Measurements from ENCODE around the gene L1CAM.

L1CAM gene

DNA sequence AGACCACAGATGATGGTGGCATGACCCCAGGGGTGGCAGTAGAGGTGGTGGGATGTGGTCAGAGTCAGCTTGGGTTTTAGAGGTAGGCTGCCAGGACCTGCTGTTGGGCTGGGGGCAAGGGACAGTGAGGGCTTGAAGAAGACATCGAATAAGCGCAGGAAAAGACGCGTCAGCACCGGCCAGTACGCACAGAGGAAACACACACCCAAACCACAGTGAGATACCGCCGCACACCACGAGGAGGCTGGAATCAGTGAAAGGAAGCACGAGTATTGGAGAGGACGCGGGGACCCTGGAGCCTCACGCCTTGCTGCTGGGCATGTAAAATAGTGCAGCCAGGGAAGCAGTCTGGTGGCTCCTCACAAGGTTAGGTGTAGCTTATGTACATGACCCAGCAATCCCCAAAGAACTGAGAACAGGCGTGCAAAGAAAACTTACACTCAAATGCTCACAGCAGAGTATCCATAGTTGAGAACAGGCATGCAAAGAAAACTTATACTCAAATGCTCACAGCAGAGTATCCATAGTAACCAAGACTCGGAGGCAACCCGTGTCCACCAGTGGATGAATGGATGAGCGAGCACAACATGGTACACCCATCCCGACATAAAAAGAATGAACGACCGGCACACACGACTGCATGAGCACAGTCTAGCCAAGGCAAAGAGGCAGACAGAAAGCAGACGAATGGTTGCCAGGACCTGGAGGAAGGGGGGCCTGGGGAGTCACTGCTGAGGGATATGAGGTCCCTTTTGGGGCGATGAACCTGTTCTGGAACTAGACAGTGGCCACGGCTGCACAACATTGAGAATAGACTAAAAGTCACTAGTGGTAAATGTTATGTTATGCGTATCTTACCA lies 68.9 kb downstream of the L1CAM start:
- Histone ChIP-seq H3K79me2 (ENCODE audit: insufficient read depth, low read length) (no peaks in the 10 kb centered on the region), H3K27me3 (ENCODE audit: insufficient read depth, low read length, poor library complexity) (peaks cover 11% of the 10 kb centered on the region), H3K36me3 (ENCODE audit: insufficient read depth, low read length) (no peaks in the 10 kb centered on the region), H3K9me3 (ENCODE audit: insufficient read depth, low read length, severe bottlenecking) (no peaks in the 10 kb centered on the region), H3K4me2 (ENCODE audit: insufficient read depth, low read length) (no peak overlapping the region), H3K4me1 (ENCODE audit: insufficient read depth, low read length) (peaks cover 22% of the 10 kb centered on the region), H2AFZ (ENCODE audit: low read depth, low read length) (no peak overlapping the region), H3K9ac (ENCODE audit: low read depth, low read length) (no peak overlapping the region), H3K27ac (ENCODE audit: low read length) (no peak overlapping the region), H3K4me3 (ENCODE audit: low read depth in 1 of 2, low read length in 2 of 2) (no peak overlapping the region), H4K20me1 (ENCODE audit: insufficient read depth, low read length) (no peaks in the 10 kb centered on the region)
- ATAC-seq (ENCODE audit: insufficient read depth, low read depth) (no peak), DNase-seq (no peak)
- TF ChIP-seq, protein P1, sequence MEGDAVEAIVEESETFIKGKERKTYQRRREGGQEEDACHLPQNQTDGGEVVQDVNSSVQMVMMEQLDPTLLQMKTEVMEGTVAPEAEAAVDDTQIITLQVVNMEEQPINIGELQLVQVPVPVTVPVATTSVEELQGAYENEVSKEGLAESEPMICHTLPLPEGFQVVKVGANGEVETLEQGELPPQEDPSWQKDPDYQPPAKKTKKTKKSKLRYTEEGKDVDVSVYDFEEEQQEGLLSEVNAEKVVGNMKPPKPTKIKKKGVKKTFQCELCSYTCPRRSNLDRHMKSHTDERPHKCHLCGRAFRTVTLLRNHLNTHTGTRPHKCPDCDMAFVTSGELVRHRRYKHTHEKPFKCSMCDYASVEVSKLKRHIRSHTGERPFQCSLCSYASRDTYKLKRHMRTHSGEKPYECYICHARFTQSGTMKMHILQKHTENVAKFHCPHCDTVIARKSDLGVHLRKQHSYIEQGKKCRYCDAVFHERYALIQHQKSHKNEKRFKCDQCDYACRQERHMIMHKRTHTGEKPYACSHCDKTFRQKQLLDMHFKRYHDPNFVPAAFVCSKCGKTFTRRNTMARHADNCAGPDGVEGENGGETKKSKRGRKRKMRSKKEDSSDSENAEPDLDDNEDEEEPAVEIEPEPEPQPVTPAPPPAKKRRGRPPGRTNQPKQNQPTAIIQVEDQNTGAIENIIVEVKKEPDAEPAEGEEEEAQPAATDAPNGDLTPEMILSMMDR (IDR thresholded peaks at IDR 0.05; ENCODE audit: borderline replicate concordance, extremely low read depth, low read length, poor library complexity, severe bottlenecking): no peak
- TF ChIP-seq EZH2 (IDR thresholded peaks at IDR 0.05; ENCODE audit: borderline replicate concordance, low read depth, low read length, severe bottlenecking): no peak

DNA sequence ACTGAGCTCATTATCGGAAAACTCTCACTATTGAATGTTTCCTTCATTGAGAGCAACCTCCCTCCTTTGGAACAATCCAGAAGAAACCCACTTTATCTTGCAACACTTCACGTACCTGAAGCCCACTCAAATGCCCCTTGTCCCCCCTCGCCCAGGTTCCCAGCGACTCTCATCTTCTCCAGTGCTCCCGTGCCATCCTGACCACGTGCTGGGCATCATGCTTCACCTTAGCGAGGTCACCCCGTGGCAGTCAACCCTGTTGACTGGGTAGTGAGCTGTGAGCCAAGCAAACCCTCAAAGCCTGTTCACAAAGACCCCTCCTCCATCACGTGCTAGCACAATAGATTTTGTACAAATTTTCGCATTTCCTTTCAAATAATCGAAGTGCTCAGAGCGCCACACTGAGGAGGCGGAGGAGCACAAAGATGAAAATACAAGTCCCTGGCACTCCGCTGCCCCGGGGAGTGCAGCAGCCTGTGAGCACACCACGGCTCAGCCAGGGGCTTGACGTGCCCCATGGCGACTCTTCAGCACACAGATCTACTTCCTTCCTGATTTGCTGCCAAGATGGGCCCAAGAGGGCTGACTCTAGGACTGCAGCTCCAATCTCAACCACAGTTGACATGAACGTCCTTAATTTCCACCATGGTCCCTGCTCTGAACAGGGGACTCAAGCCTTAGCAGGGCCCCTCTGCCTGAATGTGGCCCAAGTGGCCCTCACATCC lies 71.2 kb downstream of the L1CAM start:
- Histone ChIP-seq H3K79me2 (ENCODE audit: insufficient read depth, low read length) (no peaks in the 10 kb centered on the region), H3K9me3 (ENCODE audit: insufficient read depth, low read length, severe bottlenecking) (no peaks in the 10 kb centered on the region), H3K4me2 (ENCODE audit: insufficient read depth, low read length) (no peak overlapping the region), H2AFZ (ENCODE audit: low read depth, low read length) (no peak overlapping the region), H3K27me3 (ENCODE audit: insufficient read depth, low read length, poor library complexity) (peaks cover 11% of the 10 kb centered on the region), H3K4me3 (ENCODE audit: low read depth in 1 of 2, low read length in 2 of 2) (no peak overlapping the region), H4K20me1 (ENCODE audit: insufficient read depth, low read length) (no peaks in the 10 kb centered on the region), H3K4me1 (ENCODE audit: insufficient read depth, low read length) (peaks cover 9% of the 10 kb centered on the region), H3K27ac (ENCODE audit: low read length) (no peak overlapping the region), H3K36me3 (ENCODE audit: insufficient read depth, low read length) (no peaks in the 10 kb centered on the region), H3K9ac (ENCODE audit: low read depth, low read length) (no peak overlapping the region)
- ATAC-seq (ENCODE audit: insufficient read depth, low read depth): no peak
- TF ChIP-seq, protein P1 (IDR thresholded peaks at IDR 0.05; ENCODE audit: borderline replicate concordance, extremely low read depth, low read length, poor library complexity, severe bottlenecking): no peak
- TF ChIP-seq EZH2 (IDR thresholded peaks at IDR 0.05; ENCODE audit: borderline replicate concordance, low read depth, low read length, severe bottlenecking): no peak
- no peak for DNase-seq

DNA sequence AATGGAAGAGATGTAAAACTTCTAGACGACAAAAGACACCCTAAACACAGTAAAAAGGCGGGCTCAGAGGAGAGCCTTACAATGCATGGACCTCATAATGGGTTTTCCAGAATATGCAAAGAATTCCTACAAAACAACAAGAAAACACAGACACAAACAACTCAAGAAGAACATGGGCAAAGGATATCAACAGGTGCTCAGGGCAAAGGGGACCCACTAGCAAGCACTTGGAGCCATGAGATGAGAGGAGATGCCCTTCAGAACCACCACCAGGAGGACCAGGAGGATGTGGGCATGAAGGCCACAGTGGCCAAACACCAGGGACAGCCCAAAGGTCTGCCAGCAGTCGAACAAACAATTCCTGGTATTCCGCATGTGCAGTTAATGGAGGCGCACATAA lies 72.8 kb downstream of the L1CAM start:
- H4K20me1 ChIP-seq (ENCODE audit: insufficient read depth, low read length): no peaks in the 10 kb centered on the region
- TF ChIP-seq, protein P1 (IDR thresholded peaks at IDR 0.05; ENCODE audit: borderline replicate concordance, extremely low read depth, low read length, poor library complexity, severe bottlenecking): no peak
- no peak for TF ChIP-seq EZH2 (IDR thresholded peaks at IDR 0.05; ENCODE audit: borderline replicate concordance, low read depth, low read length, severe bottlenecking)
- H3K4me2 ChIP-seq (ENCODE audit: insufficient read depth, low read length): no peak overlapping the region
- H3K9me3 ChIP-seq (ENCODE audit: insufficient read depth, low read length, severe bottlenecking): no peaks in the 10 kb centered on the region
- no peak for ATAC-seq (ENCODE audit: insufficient read depth, low read depth)
- H3K79me2 ChIP-seq (ENCODE audit: insufficient read depth, low read length): no peaks in the 10 kb centered on the region
- no peak overlapping the region for H3K4me3 ChIP-seq (ENCODE audit: low read depth in 1 of 2, low read length in 2 of 2)
- no peaks in the 10 kb centered on the region for H3K27me3 ChIP-seq (ENCODE audit: insufficient read depth, low read length, poor library complexity)
- H2AFZ ChIP-seq (ENCODE audit: low read depth, low read length): no peak overlapping the region
- no peaks in the 10 kb centered on the region for H3K36me3 ChIP-seq (ENCODE audit: insufficient read depth, low read length)
- H3K4me1 ChIP-seq (ENCODE audit: insufficient read depth, low read length): no peaks in the 10 kb centered on the region
- no peak overlapping the region for H3K27ac ChIP-seq (ENCODE audit: low read length)
- H3K9ac ChIP-seq (ENCODE audit: low read depth, low read length): no peak overlapping the region
- no peak for DNase-seq
